Left lung (tissue), 10 donors: ENCODE measurements around the gene DYRK4. TPM values are rescaled to one million over a fixed set of nuclear protein-coding genes. Genes with fewer than 3 reads are reported as not detected.

Experiments
- ATAC-seq: fragments of 200-7000 bp; cut with Tn5 transposase; one replicate; pipeline ENCODE4 v1.9.1; 2020; ENCODE audit warnings: moderate library complexity
- DNase-seq, 4 donors: peaks; one replicate each; pipeline ENCODE4 v3.0.0-alpha.2; 2013 to 2020
- H3K27ac ChIP-seq, 2 donors: fragments of 200-600 bp; sonication (generic) in 1 of 2; one replicate each; pipeline versions ENCODE4 v1.5.0 to v1.8.0; 2020 to 2021
- H3K27me3 ChIP-seq, 2 donors: fragments of 200-600 bp; sonication (generic) in 1 of 2; one replicate each; pipeline versions ENCODE4 v1.5.0 to v1.8.0; 2020 to 2021
- H3K36me3 ChIP-seq, 2 donors: fragments of 200-600 bp; sonication (generic) in 1 of 2; one replicate each; pipeline versions ENCODE4 v1.5.0 to v1.8.0; 2020 to 2021
- H3K4me1 ChIP-seq, 2 donors: fragments of 200-600 bp; one replicate each; pipeline ENCODE4 v1.8.0; 2021
- H3K4me3 ChIP-seq, 2 donors: fragments of 200-600 bp; sonication (generic) in 1 of 2; one replicate each; pipeline versions ENCODE4 v1.5.0 to v1.8.0; 2020 to 2021; ENCODE audit warnings: mild to moderate bottlenecking in 1 of 2
- H3K9me3 ChIP-seq, 2 donors: fragments of 200-600 bp; sonication (generic) in 1 of 2; one replicate each; pipeline versions ENCODE4 v1.5.0 to v1.8.0; 2020 to 2021
- intact Hi-C, 2 donors: fragments of 100-400 bp; cut with DNase I; formaldehyde crosslinking; loops; one replicate each; pipeline versions ENCODE4 v1.11.2 to v1.14.2; 2022
- polyA plus RNA-seq, 6 donors: library from polyadenylated mRNA; unstranded; fragments of 120-200 nt; gene quantifications; one replicate each; pipeline ENCODE4 v1.2.1, GENCODE V29; 2013; ENCODE audit not compliant: insufficient read length in 6 of 6
- total RNA-seq, 2 donors: library from RNA; stranded (reverse); fragmentation: NEBNext Ultra II Directional; extraction: Animal tissue kit (Norgen Biotek cat#: 25700); gene quantifications; one replicate each; pipeline ENCODE4 v1.2.1, GENCODE V29; 2021
- TF ChIP-seq, protein P1 (sequence below), 2 donors: fragments of 200-600 bp; sonication (generic) in 1 of 2; IDR thresholded peaks; one replicate each; pipeline versions ENCODE4 v1.5.0 to v1.8.0; 2021; ENCODE audit warnings: antibody characterized with exemption in 2 of 2
- donor health status: DM: no; HTN: yes; CAD: no.
- donor health status: DM: no; HTN: no; CAD: no.

DYRK4 gene
- total and polyA plus RNA-seq, 8 donors, result 35.0 to 65.4 (median 56.6) TPM

DNA sequence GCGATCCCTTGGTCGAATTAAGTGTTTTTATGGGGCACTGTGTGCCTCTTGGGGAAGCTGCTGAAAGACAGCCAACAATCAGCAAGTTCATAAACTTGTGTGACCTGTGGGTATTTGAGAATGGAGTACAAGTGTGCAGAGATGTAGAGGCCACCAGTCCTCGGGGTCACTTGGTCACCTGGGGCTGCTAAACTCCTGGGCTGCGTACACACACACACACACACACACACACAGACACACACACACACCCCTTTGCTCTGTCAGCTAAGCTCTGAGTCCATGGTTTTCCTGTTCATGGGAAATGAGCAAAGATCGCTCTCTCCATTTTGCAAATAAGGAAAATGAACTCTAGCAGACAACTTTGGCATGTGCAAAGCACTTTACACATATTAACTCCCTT is 24.5 kb downstream of the DYRK4 start:
- ATAC-seq (no peak), DNase-seq (no peak)
- Histone ChIP-seq H3K4me3 (no peak overlapping the region), H3K27ac (no peak overlapping the region), H3K4me1 (no peaks in the 10 kb centered on the region), H3K9me3 (no peaks in the 10 kb centered on the region), H3K36me3 (no peaks in the 10 kb centered on the region), H3K27me3 (no peaks in the 10 kb centered on the region)
- intact Hi-C loops, result no loop called here
- TF ChIP-seq, protein P1, sequence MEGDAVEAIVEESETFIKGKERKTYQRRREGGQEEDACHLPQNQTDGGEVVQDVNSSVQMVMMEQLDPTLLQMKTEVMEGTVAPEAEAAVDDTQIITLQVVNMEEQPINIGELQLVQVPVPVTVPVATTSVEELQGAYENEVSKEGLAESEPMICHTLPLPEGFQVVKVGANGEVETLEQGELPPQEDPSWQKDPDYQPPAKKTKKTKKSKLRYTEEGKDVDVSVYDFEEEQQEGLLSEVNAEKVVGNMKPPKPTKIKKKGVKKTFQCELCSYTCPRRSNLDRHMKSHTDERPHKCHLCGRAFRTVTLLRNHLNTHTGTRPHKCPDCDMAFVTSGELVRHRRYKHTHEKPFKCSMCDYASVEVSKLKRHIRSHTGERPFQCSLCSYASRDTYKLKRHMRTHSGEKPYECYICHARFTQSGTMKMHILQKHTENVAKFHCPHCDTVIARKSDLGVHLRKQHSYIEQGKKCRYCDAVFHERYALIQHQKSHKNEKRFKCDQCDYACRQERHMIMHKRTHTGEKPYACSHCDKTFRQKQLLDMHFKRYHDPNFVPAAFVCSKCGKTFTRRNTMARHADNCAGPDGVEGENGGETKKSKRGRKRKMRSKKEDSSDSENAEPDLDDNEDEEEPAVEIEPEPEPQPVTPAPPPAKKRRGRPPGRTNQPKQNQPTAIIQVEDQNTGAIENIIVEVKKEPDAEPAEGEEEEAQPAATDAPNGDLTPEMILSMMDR (IDR thresholded peaks at IDR 0.05), result no peak

DNA sequence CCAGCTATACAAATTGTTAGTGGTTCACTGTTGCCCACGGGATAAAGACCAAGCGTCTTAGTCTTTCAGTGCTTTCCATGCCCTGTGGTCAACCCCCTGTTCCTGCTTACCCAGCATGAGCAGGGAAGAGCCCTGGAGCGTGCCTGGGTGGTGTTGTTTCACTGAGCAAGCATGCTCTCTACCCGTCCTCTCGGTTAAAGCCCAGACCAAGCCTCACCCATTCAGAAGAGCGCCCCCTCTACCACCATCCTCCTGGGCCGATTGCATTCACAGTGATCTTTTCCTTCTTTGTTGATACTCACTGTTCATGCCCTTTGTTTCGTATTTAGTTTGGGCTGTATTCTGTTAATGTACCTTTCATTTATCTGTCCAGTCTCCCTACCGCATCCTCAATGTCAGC is 25.1 kb downstream of the DYRK4 start:
- Histone ChIP-seq H3K27ac (no peak overlapping the region), H3K4me3 (no peak overlapping the region), H3K36me3 (no peaks in the 10 kb centered on the region), H3K4me1 (no peaks in the 10 kb centered on the region), H3K27me3 (no peaks in the 10 kb centered on the region), H3K9me3 (no peaks in the 10 kb centered on the region)
- DNase-seq (no peak), ATAC-seq (no peak)
- intact Hi-C loops, result no loop called here
- TF ChIP-seq, protein P1 (IDR thresholded peaks at IDR 0.05), result no peak

DNA sequence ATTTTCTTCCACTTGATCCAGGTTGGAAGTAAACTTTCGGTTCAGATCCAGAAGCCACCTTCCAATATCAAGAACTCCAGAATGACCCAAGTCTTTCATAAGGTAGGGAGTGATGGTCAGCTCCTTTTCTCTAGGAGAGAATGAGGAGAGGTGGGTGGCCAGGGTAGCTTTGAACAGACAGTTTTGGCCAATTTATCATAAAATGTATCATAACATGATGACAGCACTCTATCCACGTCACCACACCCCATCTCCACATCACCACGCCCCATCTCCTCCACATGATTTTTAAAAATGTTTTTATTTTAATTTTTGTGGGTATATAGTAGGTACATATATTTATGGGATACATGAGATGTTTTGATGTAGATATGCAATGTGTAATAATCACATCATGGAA is 26.9 kb downstream of the DYRK4 start:
- DNase-seq (no peak), ATAC-seq (no peak)
- TF ChIP-seq, protein P1 (IDR thresholded peaks at IDR 0.05), result no peak
- Histone ChIP-seq H3K36me3 (no peaks in the 10 kb centered on the region), H3K27me3 (no peaks in the 10 kb centered on the region), H3K9me3 (no peaks in the 10 kb centered on the region), H3K4me1 (no peaks in the 10 kb centered on the region), H3K27ac (no peak overlapping the region), H3K4me3 (no peak overlapping the region)
- intact Hi-C loops, result no loop called here

DNA sequence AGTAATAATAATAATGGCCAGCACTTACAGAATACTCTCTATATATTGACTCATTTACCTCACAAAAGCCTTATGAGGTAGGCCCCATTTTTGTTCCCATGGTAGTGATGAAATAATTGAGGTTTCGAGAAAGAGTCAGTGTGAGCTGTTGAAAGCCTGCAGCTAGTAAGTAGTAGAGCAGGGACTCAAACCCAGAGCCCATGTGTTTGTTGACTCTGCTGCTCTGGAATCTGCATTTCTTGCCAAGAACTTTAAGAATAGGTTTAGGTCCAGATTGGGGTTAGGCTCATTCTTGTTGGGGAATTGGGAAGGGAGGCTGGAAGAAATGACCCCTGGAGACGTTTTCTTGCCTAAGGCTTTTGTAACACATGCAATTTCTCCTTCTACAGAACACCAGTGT is 27.9 kb downstream of the DYRK4 start:
- no peak overlapping the region for H3K4me3 ChIP-seq
- TF ChIP-seq, protein P1 (IDR thresholded peaks at IDR 0.05), result no peak
- H3K27ac ChIP-seq, result peak overlapping the region in 1 of 2 donors; percentile 43
- H3K9me3 ChIP-seq, result no peaks in the 10 kb centered on the region
- no peaks in the 10 kb centered on the region for H3K36me3 ChIP-seq
- ATAC-seq (no peak), DNase-seq (no peak)
- intact Hi-C loops, result no loop called here
- H3K4me1 ChIP-seq, result no peaks in the 10 kb centered on the region
- no peaks in the 10 kb centered on the region for H3K27me3 ChIP-seq

DNA sequence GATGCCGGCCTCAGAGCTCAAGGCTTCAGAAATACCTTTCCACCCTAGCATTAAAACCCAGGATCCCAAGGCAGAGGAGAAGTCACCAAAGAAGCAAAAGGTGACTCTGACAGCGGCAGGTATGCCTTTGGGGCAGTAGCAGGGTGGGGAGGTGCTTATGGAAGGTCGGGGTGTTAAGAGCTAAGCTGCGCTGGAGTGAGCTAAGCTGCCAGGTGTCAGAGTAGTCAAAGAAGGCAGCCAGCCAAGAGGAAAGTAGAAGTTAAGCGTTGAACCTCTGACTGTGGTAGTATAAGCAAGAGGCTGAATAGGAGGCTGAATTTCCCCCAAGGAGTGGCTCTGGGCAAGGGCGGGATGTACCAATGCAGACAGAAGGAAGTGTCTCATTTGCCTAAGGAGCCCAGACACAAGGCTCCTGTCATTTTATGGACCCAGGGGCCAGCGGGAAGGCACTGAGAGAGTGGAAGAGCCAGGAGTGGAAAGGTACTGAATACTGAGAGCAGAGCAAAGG is 29.2 kb downstream of the DYRK4 start:
- intact Hi-C loops, result no loop called here
- ATAC-seq (no peak), DNase-seq (no peak)
- H3K27me3 ChIP-seq, result no peaks in the 10 kb centered on the region
- H3K4me3 ChIP-seq, result no peak overlapping the region
- no peak overlapping the region for H3K27ac ChIP-seq
- no peaks in the 10 kb centered on the region for H3K9me3 ChIP-seq
- TF ChIP-seq, protein P1 (IDR thresholded peaks at IDR 0.05), result no peak
- no peaks in the 10 kb centered on the region for H3K4me1 ChIP-seq
- no peaks in the 10 kb centered on the region for H3K36me3 ChIP-seq
